ENCODE measurements around the gene TARBP1.

GRCh38 chr1:234395297-234395696 is 83.7 kb downstream of the TARBP1 start:
- TF ChIP-seq CTCF (IDR thresholded peaks at IDR 0.05; ENCODE audit: low read length) = no peak
- no peak for TF ChIP-seq EZH2 (IDR thresholded peaks at IDR 0.05; ENCODE audit: borderline replicate concordance, low read length)
